Omental fat pad (tissue), 4 donors: Measurements from ENCODE around the gene UPF1. TPM values are rescaled to one million over a fixed set of nuclear protein-coding genes. Genes with fewer than 3 reads are reported as not detected.

ENCODE experiments used
- ATAC-seq: fragments of 150-250 bp; one replicate; pipeline ENCODE4 v1.9.1; 2016; ENCODE audit warnings: mild to moderate bottlenecking, moderate library complexity; ENCODE audit not compliant: low FRiP score
- DNase-seq: peaks from one replicate; pipeline ENCODE4 v3.0.0-alpha.2; 2019; ENCODE audit warnings: low spot score
- total RNA-seq, 4 donors: library from RNA; depleted of rRNA; stranded (reverse); fragments of >200 nt; gene quantifications; one replicate each; pipeline ENCODE4 v1.1.0, GENCODE V29; 2016
- TF ChIP-seq, protein P1 (sequence below), 3 donors: fragments of 450-650 bp; IDR thresholded peaks; one replicate each; pipeline ENCODE4 v1.5.1; 2016 to 2017; ENCODE audit warnings: antibody characterized with exemption in 3 of 3, mild to moderate bottlenecking in 3 of 3, moderate library complexity in 2 of 3

Gene UPF1
- total RNA-seq, 4 donors from 2014 or later, result 67.3 to 113 (median 96.0) TPM

DNA sequence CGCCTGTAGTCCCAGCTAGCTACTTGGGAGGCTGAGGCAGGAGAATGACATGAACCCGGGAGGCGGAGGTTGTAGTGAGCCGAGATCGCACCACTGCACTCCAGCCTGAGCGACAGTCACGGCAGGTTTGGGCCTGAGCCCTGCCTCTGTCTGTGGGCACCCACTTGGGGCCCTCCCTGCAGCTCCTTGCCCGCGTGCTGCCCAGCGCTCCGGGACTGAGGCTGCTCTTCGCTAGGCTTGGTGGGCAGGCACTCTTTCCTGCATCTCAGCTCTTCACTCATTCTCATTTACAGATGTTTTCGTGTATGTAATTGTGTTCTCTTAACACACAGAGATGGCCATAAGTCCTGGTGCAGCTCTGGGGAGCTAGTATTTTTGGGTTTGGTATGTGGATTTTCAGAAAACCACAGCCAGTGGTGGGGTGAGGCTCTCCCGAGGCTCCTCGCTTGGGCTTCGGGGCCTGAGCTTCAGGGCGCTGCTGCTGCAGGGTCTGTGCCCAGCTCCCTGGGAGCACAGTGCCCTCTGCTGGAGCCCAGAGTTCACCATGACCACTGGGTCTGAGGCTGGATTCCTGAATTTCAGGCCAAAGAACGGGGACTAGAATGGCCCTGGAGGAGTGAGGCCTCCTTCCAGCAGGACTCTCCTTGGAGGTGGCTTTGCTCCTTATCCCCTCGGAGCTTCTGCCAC, 15.2 kb downstream of the UPF1 start:
- TF ChIP-seq, protein P1, sequence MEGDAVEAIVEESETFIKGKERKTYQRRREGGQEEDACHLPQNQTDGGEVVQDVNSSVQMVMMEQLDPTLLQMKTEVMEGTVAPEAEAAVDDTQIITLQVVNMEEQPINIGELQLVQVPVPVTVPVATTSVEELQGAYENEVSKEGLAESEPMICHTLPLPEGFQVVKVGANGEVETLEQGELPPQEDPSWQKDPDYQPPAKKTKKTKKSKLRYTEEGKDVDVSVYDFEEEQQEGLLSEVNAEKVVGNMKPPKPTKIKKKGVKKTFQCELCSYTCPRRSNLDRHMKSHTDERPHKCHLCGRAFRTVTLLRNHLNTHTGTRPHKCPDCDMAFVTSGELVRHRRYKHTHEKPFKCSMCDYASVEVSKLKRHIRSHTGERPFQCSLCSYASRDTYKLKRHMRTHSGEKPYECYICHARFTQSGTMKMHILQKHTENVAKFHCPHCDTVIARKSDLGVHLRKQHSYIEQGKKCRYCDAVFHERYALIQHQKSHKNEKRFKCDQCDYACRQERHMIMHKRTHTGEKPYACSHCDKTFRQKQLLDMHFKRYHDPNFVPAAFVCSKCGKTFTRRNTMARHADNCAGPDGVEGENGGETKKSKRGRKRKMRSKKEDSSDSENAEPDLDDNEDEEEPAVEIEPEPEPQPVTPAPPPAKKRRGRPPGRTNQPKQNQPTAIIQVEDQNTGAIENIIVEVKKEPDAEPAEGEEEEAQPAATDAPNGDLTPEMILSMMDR (IDR thresholded peaks at IDR 0.05), result no peak
- DNase-seq, result peak; percentile 55
- peak; percentile 76 for ATAC-seq

DNA sequence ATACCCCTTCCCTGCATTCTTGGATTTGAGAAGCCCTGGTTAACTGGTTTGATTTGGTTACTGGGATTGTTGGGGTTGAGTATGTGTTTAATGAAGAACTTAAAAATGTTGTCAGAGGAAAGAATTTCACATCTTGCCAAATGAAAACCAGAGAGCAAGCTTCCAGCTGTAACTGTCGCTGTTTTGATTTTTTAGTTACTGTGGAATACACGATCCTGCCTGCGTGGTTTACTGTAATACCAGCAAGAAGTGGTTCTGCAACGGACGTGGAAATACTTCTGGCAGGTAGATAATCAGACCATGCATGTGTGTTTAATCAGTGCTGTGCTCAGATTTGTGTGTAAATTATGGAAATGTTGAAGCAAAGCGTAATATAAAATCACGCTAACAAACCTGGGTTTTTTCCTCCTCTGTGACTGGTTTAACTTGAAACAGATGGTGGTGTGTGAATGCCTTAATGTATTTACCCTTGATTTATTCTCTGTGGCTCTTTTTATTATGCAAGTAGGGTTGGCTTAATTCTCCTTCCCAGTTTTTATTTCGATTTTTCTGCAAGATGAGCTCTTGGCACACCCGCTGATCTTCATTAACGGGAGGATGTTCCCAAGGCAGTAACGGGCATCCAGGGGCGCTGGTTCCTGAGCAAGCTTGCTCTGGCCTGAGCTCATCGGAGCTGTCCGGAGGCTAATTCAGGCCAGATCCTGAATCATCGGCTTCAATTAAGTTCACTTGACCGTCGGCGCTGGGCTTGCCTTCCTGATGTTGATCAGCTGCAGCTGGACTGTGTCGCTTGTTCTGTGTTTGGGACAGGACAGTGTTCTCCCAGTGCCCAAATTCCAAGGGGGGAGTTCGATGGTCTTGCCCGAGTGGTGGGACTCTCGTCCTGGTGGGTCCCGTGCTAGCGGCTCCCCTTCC, 16.0 kb downstream of the UPF1 start:
- ATAC-seq (no peak), DNase-seq (no peak)
- TF ChIP-seq, protein P1 (IDR thresholded peaks at IDR 0.05), result no peak

DNA sequence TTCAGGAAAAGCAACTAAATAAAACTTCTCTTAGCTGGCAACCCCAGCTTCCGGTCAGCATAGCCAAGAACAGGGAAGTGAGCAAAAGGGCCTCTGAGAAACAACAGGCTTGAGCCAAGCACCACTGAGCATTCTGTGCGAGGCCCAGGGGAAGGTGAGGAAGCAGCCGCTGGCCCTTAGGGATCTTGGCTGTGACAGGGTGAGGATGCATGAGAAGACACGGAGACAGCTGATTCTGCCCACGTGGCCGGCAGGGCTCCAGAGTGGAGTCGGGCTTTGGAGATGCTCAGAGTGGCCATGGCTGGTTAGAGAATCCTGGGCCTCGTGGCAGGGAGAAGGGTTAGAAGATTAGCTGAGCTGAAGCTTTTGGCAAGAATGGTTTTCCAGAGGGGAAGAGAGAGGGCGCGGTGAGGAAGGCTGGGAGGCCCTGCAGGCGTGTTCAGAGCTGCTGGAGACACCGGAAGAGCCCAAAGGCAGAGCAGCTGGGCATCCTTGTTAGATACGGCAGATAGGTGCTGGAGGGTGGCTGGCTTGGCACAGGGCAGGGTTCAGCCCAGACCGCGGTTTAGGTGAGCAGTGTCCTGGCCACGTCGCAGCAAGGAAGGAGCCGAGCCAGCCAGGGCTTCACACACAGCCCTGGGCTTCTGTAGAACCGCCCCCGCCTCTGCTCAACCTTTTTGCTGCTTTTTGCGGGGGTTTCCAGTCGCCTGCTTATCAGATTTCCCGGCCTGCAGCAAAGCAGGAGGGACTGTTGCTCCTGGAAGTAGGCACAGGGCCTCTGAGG, 17.3 kb downstream of the UPF1 start:
- ATAC-seq (no peak), DNase-seq (no peak)
- TF ChIP-seq, protein P1 (IDR thresholded peaks at IDR 0.05), result no peak

DNA sequence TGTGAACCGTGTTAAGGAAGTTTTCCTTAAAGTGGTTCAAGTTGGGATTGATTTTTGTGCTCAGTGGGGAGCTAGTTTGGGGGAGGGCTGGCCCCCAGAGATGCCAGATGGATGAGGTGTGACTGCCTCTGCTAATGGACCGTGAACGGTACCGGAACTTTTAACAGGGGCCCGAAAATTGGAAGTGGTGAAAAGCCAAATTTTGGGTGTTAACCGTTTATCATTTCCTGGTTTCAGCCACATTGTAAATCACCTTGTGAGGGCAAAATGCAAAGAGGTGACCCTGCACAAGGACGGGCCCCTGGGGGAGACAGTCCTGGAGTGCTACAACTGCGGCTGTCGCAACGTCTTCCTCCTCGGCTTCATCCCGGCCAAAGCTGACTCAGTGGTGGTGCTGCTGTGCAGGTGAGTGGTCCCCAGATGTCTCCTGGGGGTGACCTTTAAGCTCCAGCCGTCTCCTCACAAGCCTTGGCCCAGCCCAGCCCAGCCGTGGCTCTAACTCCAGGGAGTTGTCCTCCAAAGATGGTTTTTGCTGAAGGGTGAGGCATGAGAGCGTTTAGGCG, 18.2 kb downstream of the UPF1 start:
- TF ChIP-seq, protein P1 (IDR thresholded peaks at IDR 0.05), result no peak
- no peak for DNase-seq
- ATAC-seq, result no peak

DNA sequence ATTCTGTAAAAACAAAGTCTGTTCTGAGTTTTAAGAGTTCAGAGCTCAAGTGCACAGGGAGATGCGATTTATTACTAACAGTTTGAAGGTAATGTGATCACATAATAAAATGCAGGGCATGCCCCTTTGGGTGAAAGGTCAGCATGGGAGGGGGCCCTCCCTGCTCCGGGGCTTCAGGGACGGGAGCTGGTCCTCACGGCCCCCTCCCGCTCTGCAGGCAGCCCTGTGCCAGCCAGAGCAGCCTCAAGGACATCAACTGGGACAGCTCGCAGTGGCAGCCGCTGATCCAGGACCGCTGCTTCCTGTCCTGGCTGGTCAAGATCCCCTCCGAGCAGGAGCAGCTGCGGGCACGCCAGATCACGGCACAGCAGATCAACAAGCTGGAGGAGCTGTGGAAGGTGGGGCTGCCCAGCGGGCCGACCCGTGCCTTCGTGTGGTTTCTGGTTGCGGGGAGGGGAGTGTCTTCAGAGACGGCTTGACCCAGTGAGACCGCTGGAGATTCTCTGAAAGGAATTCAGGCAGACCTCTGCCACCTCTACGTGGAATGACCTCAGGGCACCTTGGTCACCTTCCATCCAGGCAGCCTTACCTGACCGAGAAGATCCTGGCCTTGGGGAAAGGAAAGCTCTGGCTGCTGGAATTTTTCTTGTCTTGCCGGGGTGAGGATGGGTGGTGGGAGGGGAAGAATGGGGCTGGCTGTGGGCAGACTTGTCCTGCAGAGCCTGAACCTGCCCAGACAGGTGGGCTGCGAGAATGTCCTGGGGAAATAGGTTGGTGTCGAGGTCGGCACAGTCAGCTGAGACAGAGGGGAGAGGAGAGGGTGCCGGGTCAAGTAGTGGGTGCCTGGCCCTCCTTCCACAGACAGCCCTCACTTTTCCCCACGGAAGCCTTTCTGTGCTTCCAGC, 19.0 kb downstream of the UPF1 start:
- TF ChIP-seq, protein P1 (IDR thresholded peaks at IDR 0.05), result no peak
- no peak for DNase-seq
- ATAC-seq, result no peak
